ENCODE measurements around the gene ENPP5.

DNA sequence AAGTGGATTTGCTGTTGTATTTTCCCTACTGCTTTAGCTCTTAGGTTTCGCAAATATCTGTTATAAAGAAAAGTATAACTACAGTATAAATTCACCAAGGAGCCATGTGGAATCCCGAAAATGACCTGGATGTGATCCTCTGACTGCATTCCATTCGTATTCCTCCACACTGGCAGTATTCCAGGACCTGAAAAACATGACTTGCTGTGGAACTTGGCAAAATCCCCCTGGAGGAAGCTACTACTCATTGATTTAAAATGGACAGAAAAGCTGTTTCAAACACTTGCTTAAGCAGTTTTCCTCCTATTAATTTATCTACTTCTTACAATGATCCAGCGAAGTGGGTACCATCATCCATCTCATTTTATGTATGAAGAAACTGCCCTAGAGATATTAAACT is 13.3 kb upstream of the ENPP5 start:
- TF ChIP-seq, protein P1, sequence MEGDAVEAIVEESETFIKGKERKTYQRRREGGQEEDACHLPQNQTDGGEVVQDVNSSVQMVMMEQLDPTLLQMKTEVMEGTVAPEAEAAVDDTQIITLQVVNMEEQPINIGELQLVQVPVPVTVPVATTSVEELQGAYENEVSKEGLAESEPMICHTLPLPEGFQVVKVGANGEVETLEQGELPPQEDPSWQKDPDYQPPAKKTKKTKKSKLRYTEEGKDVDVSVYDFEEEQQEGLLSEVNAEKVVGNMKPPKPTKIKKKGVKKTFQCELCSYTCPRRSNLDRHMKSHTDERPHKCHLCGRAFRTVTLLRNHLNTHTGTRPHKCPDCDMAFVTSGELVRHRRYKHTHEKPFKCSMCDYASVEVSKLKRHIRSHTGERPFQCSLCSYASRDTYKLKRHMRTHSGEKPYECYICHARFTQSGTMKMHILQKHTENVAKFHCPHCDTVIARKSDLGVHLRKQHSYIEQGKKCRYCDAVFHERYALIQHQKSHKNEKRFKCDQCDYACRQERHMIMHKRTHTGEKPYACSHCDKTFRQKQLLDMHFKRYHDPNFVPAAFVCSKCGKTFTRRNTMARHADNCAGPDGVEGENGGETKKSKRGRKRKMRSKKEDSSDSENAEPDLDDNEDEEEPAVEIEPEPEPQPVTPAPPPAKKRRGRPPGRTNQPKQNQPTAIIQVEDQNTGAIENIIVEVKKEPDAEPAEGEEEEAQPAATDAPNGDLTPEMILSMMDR (IDR thresholded peaks at IDR 0.05; ENCODE audit: low read length): no peak
- no peak for TF ChIP-seq EZH2 (IDR thresholded peaks at IDR 0.05; ENCODE audit: borderline replicate concordance, low read length)

Data from OCI-LY1 (cell line).